ENCODE results near the gene DOCK2. TPM values are rescaled to one million over a fixed set of nuclear protein-coding genes. Genes with fewer than 3 reads are reported as not detected.

Gene DOCK2
- polyA plus RNA-seq, 1 donor (not counting 4 experiments of a cell fraction or from before 2014, with no cell fraction given), result 0.21 TPM

- Histone ChIP-seq H3K9me3 (ENCODE audit: control insufficient read depth, low read depth, low read length) (no peaks in the 10 kb centered on the region), H3K27me3 (ENCODE audit: control insufficient read depth, extremely low read depth, insufficient read depth, low read length) (no peaks in the 10 kb centered on the region), H3K4me3 (ENCODE audit: control insufficient read depth in 2 of 3, extremely low read depth in 1 of 3, insufficient read depth in 2 of 3, low read depth in 1 of 3, low read length in 3 of 3) (no peak overlapping the region), H3K9me1 (ENCODE audit: control insufficient read depth, extremely low read depth, insufficient read depth, low read length) (no peaks in the 10 kb centered on the region), H3K4me1 (ENCODE audit: control insufficient read depth, extremely low read depth, insufficient read depth, low read length) (peaks cover 14% of the 10 kb centered on the region), H4K20me1 (ENCODE audit: control insufficient read depth, extremely low read depth, insufficient read depth, low read length) (no peaks in the 10 kb centered on the region), H3K9ac (ENCODE audit: control insufficient read depth, extremely low read depth, insufficient read depth, low read length) (no peak overlapping the region), H3K79me2 (ENCODE audit: control insufficient read depth, insufficient read depth, low read length) (no peaks in the 10 kb centered on the region), H3K27ac (ENCODE audit: control insufficient read depth, insufficient read depth, low read length) (no peak overlapping the region), H2AFZ (ENCODE audit: control insufficient read depth, low read length) (no peak overlapping the region), H3K4me2 (ENCODE audit: control insufficient read depth, extremely low read depth, insufficient read depth, low read depth, low read length) (no peak overlapping the region), H3K36me3 (ENCODE audit: control insufficient read depth in 2 of 2, extremely low read depth in 1 of 2, insufficient read depth in 2 of 2, low read length in 2 of 2) (no peaks in the 10 kb centered on the region)
- dilution Hi-C loops (cut with MboI; ENCODE audit: extremely low pct_ligation_motif_present, low sequenced_read_pairs), result no loop called here
- FAIRE-seq (no peak), DNase-seq (ENCODE audit: low read depth, low spot score) (no peak)
- TF ChIP-seq CTCF (optimal IDR thresholded peaks at IDR 0.05 in 1 of 3, IDR thresholded peaks at IDR 0.05 in 1 of 3, conservative IDR thresholded peaks at IDR 0.05 in 1 of 3; ENCODE audit: extremely low read depth in 1 of 3, insufficient read depth in 2 of 3, low read length in 3 of 3) (no peak), EZH2 (IDR thresholded peaks at IDR 0.05; ENCODE audit: low read length) (no peak)
Observed at GRCh38 chr5:169958278-169958677, 321.2 kb downstream of the DOCK2 start.

- Histone ChIP-seq H3K9me1 (ENCODE audit: control insufficient read depth, extremely low read depth, insufficient read depth, low read length) (no peaks in the 10 kb centered on the region), H2AFZ (ENCODE audit: control insufficient read depth, low read length) (no peak overlapping the region), H3K36me3 (ENCODE audit: control insufficient read depth in 2 of 2, extremely low read depth in 1 of 2, insufficient read depth in 2 of 2, low read length in 2 of 2) (no peaks in the 10 kb centered on the region), H3K79me2 (ENCODE audit: control insufficient read depth, insufficient read depth, low read length) (no peaks in the 10 kb centered on the region), H4K20me1 (ENCODE audit: control insufficient read depth, extremely low read depth, insufficient read depth, low read length) (no peaks in the 10 kb centered on the region), H3K4me1 (ENCODE audit: control insufficient read depth, extremely low read depth, insufficient read depth, low read length) (peaks cover 5% of the 10 kb centered on the region), H3K4me2 (ENCODE audit: control insufficient read depth, extremely low read depth, insufficient read depth, low read depth, low read length) (no peak overlapping the region), H3K9ac (ENCODE audit: control insufficient read depth, extremely low read depth, insufficient read depth, low read length) (no peak overlapping the region), H3K27me3 (ENCODE audit: control insufficient read depth, extremely low read depth, insufficient read depth, low read length) (no peaks in the 10 kb centered on the region), H3K4me3 (ENCODE audit: control insufficient read depth in 2 of 3, extremely low read depth in 1 of 3, insufficient read depth in 2 of 3, low read depth in 1 of 3, low read length in 3 of 3) (no peak overlapping the region), H3K9me3 (ENCODE audit: control insufficient read depth, low read depth, low read length) (no peaks in the 10 kb centered on the region), H3K27ac (ENCODE audit: control insufficient read depth, insufficient read depth, low read length) (no peak overlapping the region)
- no peak for DNase-seq (ENCODE audit: low read depth, low spot score)
- FAIRE-seq, result no peak
- TF ChIP-seq CTCF (optimal IDR thresholded peaks at IDR 0.05 in 1 of 3, IDR thresholded peaks at IDR 0.05 in 1 of 3, conservative IDR thresholded peaks at IDR 0.05 in 1 of 3; ENCODE audit: extremely low read depth in 1 of 3, insufficient read depth in 2 of 3, low read length in 3 of 3) (no peak), EZH2 (IDR thresholded peaks at IDR 0.05; ENCODE audit: low read length) (no peak)
- dilution Hi-C loops (cut with MboI; ENCODE audit: extremely low pct_ligation_motif_present, low sequenced_read_pairs), result no loop called here
Observed at GRCh38 chr5:169960659-169961058, 323.6 kb downstream of the DOCK2 start.

Measured in keratinocyte (primary cell).